ENCODE results near the gene ELOVL5. TPM values are rescaled to one million over a fixed set of nuclear protein-coding genes. Genes with fewer than 3 reads are reported as not detected.
"Not testable (repeated sequence)": the region's sequence is repeated elsewhere in the genome, so short reads cannot be mapped to it uniquely, and the experiment has no call there.

ELOVL5 gene
- total and polyA plus RNA-seq, 3 donors from 2014 or later: 190 to 214 (median 206) TPM

DNA sequence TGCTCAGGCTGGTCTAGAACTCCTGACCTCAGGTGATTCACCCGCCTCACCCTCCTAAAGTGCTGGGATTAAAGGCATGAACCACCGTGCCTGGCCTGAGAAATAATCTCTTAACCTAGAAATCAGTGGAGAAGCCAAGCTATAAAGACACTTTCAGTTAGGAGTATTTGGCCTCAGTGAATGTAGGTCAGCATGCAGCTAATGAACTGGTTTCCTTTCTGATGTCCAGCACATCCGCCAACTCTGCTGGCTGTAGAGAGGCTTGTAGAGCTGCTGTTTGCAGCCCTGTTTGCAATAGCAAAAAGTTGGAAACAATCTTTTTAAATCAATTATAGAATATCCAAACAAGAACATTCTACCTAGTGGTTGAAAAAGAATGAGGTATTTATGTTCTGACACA is 42.4 kb upstream of the ELOVL5 start:
- no peaks in the 10 kb centered on the region for H3K9me3 ChIP-seq
- H3K27ac ChIP-seq: no peak overlapping the region
- no peaks in the 10 kb centered on the region for H3K27me3 ChIP-seq
- H3K36me3 ChIP-seq (ENCODE audit: low read depth, missing control alignments): no peaks in the 10 kb centered on the region
- H3K4me1 ChIP-seq: no peaks in the 10 kb centered on the region
- intact Hi-C loops (cut with DNase I; ENCODE audit: low total_unique reads): no loop called here
- TF ChIP-seq POLR2A (IDR thresholded peaks at IDR 0.05): no peak
- TF ChIP-seq, protein P1, sequence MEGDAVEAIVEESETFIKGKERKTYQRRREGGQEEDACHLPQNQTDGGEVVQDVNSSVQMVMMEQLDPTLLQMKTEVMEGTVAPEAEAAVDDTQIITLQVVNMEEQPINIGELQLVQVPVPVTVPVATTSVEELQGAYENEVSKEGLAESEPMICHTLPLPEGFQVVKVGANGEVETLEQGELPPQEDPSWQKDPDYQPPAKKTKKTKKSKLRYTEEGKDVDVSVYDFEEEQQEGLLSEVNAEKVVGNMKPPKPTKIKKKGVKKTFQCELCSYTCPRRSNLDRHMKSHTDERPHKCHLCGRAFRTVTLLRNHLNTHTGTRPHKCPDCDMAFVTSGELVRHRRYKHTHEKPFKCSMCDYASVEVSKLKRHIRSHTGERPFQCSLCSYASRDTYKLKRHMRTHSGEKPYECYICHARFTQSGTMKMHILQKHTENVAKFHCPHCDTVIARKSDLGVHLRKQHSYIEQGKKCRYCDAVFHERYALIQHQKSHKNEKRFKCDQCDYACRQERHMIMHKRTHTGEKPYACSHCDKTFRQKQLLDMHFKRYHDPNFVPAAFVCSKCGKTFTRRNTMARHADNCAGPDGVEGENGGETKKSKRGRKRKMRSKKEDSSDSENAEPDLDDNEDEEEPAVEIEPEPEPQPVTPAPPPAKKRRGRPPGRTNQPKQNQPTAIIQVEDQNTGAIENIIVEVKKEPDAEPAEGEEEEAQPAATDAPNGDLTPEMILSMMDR (IDR thresholded peaks at IDR 0.05): no peak
- DNase-seq: peak; percentile 25
- 59 to 69% methylated on average over 3 of the region's 3 CpGs for WGBS, 2 donors
- no peak overlapping the region for H3K4me3 ChIP-seq

GRCh38 chr6:53390010-53390409 is 41.3 kb upstream of the ELOVL5 start:
- Histone ChIP-seq H3K9me3 (no peaks in the 10 kb centered on the region), H3K4me1 (no peaks in the 10 kb centered on the region), H3K36me3 (ENCODE audit: low read depth, missing control alignments) (no peaks in the 10 kb centered on the region), H3K4me3 (no peak overlapping the region), H3K27me3 (no peaks in the 10 kb centered on the region), H3K27ac (no peak overlapping the region)
- TF ChIP-seq POLR2A (IDR thresholded peaks at IDR 0.05): no peak
- TF ChIP-seq, protein P1 (IDR thresholded peaks at IDR 0.05): no peak
- DNase-seq: no peak
- WGBS, 2 donors: 77 to 80% methylated on average over 3 of the region's 3 CpGs
- intact Hi-C loops (cut with DNase I; ENCODE audit: low total_unique reads): no loop called here

- DNase-seq; H3K4me1 ChIP-seq; H3K27me3 ChIP-seq; H3K36me3 ChIP-seq (ENCODE audit: low read depth, missing control alignments); H3K27ac ChIP-seq; H3K9me3 ChIP-seq; H3K4me3 ChIP-seq; intact Hi-C loops (cut with DNase I; ENCODE audit: low total_unique reads): not testable (repeated sequence)
- 82 to 88% methylated on average over 3 of the region's 3 CpGs for WGBS, 2 donors
Observed at GRCh38 chr6:53388615-53389014, 39.9 kb upstream of the ELOVL5 start.

- Histone ChIP-seq H3K36me3 (ENCODE audit: low read depth, missing control alignments) (no peaks in the 10 kb centered on the region), H3K27me3 (no peaks in the 10 kb centered on the region), H3K4me3 (no peak overlapping the region), H3K9me3 (no peaks in the 10 kb centered on the region), H3K27ac (no peak overlapping the region), H3K4me1 (no peaks in the 10 kb centered on the region)
- TF ChIP-seq POLR2A (IDR thresholded peaks at IDR 0.05): no peak
- TF ChIP-seq, protein P1 (IDR thresholded peaks at IDR 0.05): no peak
- no peak for DNase-seq
- intact Hi-C loops (cut with DNase I; ENCODE audit: low total_unique reads): no loop called here
- 79 to 83% methylated on average over 5 of the region's 5 CpGs for WGBS, 2 donors
Observed at GRCh38 chr6:53382421-53382820, 33.7 kb upstream of the ELOVL5 start.

DNA sequence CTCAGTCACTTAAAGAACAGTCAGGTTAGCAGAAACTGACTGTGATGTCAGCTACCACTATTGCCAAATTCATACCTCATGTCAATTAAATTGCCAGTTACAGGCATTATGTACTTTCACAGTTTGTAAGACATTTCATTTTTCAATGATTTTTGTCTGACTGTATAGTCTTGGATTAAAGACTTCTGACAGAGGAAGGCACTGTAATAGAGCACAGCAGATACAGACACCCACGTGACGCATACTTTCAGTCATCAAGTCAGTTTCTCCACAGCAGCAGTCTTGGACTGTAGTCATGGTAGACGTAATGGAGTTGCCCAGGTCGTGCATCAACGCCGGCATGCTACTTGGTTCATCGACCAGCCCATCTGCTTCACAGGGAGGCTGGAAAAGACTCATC is 29.5 kb upstream of the ELOVL5 start:
- Histone ChIP-seq H3K4me1 (no peaks in the 10 kb centered on the region), H3K27me3 (no peaks in the 10 kb centered on the region), H3K36me3 (ENCODE audit: low read depth, missing control alignments) (no peaks in the 10 kb centered on the region), H3K9me3 (no peaks in the 10 kb centered on the region), H3K4me3 (no peak overlapping the region), H3K27ac (no peak overlapping the region)
- no peak for TF ChIP-seq POLR2A (IDR thresholded peaks at IDR 0.05)
- TF ChIP-seq, protein P1 (IDR thresholded peaks at IDR 0.05): no peak
- intact Hi-C loops (cut with DNase I; ENCODE audit: low total_unique reads): no loop called here
- no peak for DNase-seq
- WGBS, 2 donors: 91 to 96% methylated on average over 7 of the region's 7 CpGs

Data from testis (tissue), 3 donors.